ENCODE results near the gene PLSCR2.

GRCh38 chr3:146390957-146391356 is 78.4 kb downstream of the PLSCR2 start:
- TF ChIP-seq CTCF (IDR thresholded peaks at IDR 0.05) (no peak), EZH2 (IDR thresholded peaks at IDR 0.05; ENCODE audit: borderline replicate concordance, insufficient read depth, low read depth, low read length, poor library complexity, severe bottlenecking) (no peak)
